GM18951 (cell line): Measurements from ENCODE around the gene GBA2.

Experiments
- POLR2A ChIP-seq: IDR thresholded peaks from 4 replicates; pipeline ENCODE4 v1.6.1; 2011; ENCODE audit warnings: mild to moderate bottlenecking; ENCODE audit not compliant: insufficient read length, insufficient read depth; ENCODE audit errors: extremely low read depth
- in situ Hi-C: fragments of 300-500 bp; cut with MboI; formaldehyde crosslinking; loops from one replicate; pipeline ENCODE4 v1.12.0; 2022; ENCODE audit warnings: low sequenced_read_pairs, mixed read lengths, inconsistent platforms; ENCODE audit not compliant: unreplicated experiment

Gene GBA2

GRCh38 chr9:35700942-35701341 is 48.1 kb downstream of the GBA2 start:
- in situ Hi-C loops: no loop called here
- TF ChIP-seq POLR2A: no peak

GRCh38 chr9:35700031-35700430 is 49.0 kb downstream of the GBA2 start:
- TF ChIP-seq POLR2A: no peak
- in situ Hi-C loops: no loop called here

- TF ChIP-seq POLR2A: no peak
- in situ Hi-C loops: no loop called here
These were observed 50.8 kb downstream of the GBA2 start for GRCh38 chr9:35698231-35698630.

- no peak for TF ChIP-seq POLR2A
- in situ Hi-C loops: no loop called here
These were observed 51.5 kb downstream of the GBA2 start for GRCh38 chr9:35697486-35697885.

GRCh38 chr9:35696520-35697215 is 52.4 kb downstream of the GBA2 start:
- TF ChIP-seq POLR2A: no peak
- in situ Hi-C loops: no loop called here

GRCh38 chr9:35695943-35696401 is 53.1 kb downstream of the GBA2 start:
- in situ Hi-C loops: no loop called here
- TF ChIP-seq POLR2A: no peak

- in situ Hi-C loops: no loop called here
- TF ChIP-seq POLR2A: no peak
These were observed 57.2 kb downstream of the GBA2 start for GRCh38 chr9:35691757-35692301.

GRCh38 chr9:35691334-35691650 is 57.7 kb downstream of the GBA2 start:
- no peak for TF ChIP-seq POLR2A
- in situ Hi-C loops: no loop called here

- peak; percentile 10 for TF ChIP-seq POLR2A
- in situ Hi-C loops: no loop called here
These were observed 58.3 kb downstream of the GBA2 start for GRCh38 chr9:35690614-35691333.

GRCh38 chr9:35690294-35690613 is 58.8 kb downstream of the GBA2 start:
- no peak for TF ChIP-seq POLR2A
- in situ Hi-C loops: no loop called here

- no peak for TF ChIP-seq POLR2A
- in situ Hi-C loops: no loop called here
These were observed 59.3 kb downstream of the GBA2 start, which contains the start of gene TPM2 for GRCh38 chr9:35689542-35690293. Gene TPM2, minus strand, starts transcription at chr9:35689925. Its CDS starts 108 bp downstream, at chr9:35689817.

GRCh38 chr9:35688558-35689541 is 60.2 kb downstream of the GBA2 start:
- no peak for TF ChIP-seq POLR2A
- in situ Hi-C loops: no loop called here
